BLaER1 (cell line): Measurements from ENCODE around the gene SHISA6.

Experiments used
- H3K27ac ChIP-seq: shearing (Covaris generic); formaldehyde crosslinking; 2 replicates; pipeline ENCODE4 v1.8.1; 2022
- H3K27me3 ChIP-seq: shearing (Covaris generic); formaldehyde crosslinking; 2 replicates; pipeline ENCODE4 v1.8.1; 2022
- H3K36me3 ChIP-seq: shearing (Covaris generic); formaldehyde crosslinking; 2 replicates; pipeline ENCODE4 v1.8.1; 2022
- H3K4me1 ChIP-seq: shearing (Covaris generic); formaldehyde crosslinking; 2 replicates; pipeline ENCODE4 v1.8.1; 2022
- H3K4me2 ChIP-seq: shearing (Covaris generic); formaldehyde crosslinking; 2 replicates; pipeline ENCODE4 v1.8.1; 2022
- H3K4me3 ChIP-seq: shearing (Covaris generic); formaldehyde crosslinking; 2 replicates; pipeline ENCODE4 v1.8.1; 2022
- H3K9ac ChIP-seq: shearing (Covaris generic); formaldehyde crosslinking; 2 replicates; pipeline ENCODE4 v1.8.1; 2022
- H3K9me3 ChIP-seq: shearing (Covaris generic); formaldehyde crosslinking; 2 replicates; pipeline ENCODE4 v1.8.1; 2022
- H4K20me1 ChIP-seq: shearing (Covaris generic); formaldehyde crosslinking; 2 replicates; pipeline ENCODE4 v1.8.1; 2022
- Cebpa-rat ChIP-seq: shearing (Covaris generic); IDR thresholded peaks from 2 replicates; pipeline ENCODE4 v1.8.1; 2022

Gene SHISA6

DNA sequence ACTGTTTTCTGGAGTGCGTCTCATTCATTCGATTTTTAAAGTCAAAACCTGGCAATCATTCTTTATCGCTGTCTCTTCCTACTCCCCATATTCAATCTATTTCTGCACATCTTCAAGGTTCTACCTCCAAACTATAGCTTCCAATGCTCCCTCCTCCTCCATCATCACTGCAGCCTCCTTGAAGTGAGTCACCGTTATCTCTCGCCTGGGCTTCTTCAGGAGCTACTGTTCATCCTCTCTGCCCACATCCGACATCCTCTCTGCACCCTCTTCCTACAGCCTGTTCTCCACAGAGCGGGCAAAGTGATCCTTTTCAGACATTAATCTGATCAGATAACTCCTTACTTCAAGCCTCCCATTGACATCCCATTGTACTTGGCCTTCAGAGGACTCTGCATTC lies 213.1 kb downstream of the SHISA6 start:
- no peak overlapping the region for H3K9ac ChIP-seq
- H3K4me3 ChIP-seq = no peak overlapping the region
- no peaks in the 10 kb centered on the region for H3K4me1 ChIP-seq
- H3K9me3 ChIP-seq = no peaks in the 10 kb centered on the region
- no peak for TF ChIP-seq Cebpa-rat
- H3K36me3 ChIP-seq = no peaks in the 10 kb centered on the region
- no peaks in the 10 kb centered on the region for H3K27me3 ChIP-seq
- H3K27ac ChIP-seq = no peak overlapping the region
- no peak overlapping the region for H3K4me2 ChIP-seq
- H4K20me1 ChIP-seq = no peaks in the 10 kb centered on the region

GRCh38 chr17:11458279-11458678 lies 217.3 kb downstream of the SHISA6 start:
- Histone ChIP-seq H3K36me3 (no peaks in the 10 kb centered on the region), H3K9me3 (no peaks in the 10 kb centered on the region), H4K20me1 (no peaks in the 10 kb centered on the region), H3K4me3 (no peak overlapping the region), H3K4me1 (no peaks in the 10 kb centered on the region), H3K9ac (no peak overlapping the region), H3K4me2 (no peak overlapping the region), H3K27me3 (no peaks in the 10 kb centered on the region), H3K27ac (no peak overlapping the region)
- no peak for TF ChIP-seq Cebpa-rat

GRCh38 chr17:11459861-11460331 lies 218.9 kb downstream of the SHISA6 start:
- no peak for TF ChIP-seq Cebpa-rat
- Histone ChIP-seq H3K4me3 (no peak overlapping the region), H3K27me3 (no peaks in the 10 kb centered on the region), H3K9me3 (no peaks in the 10 kb centered on the region), H3K27ac (no peak overlapping the region), H4K20me1 (no peaks in the 10 kb centered on the region), H3K36me3 (no peaks in the 10 kb centered on the region), H3K4me1 (no peaks in the 10 kb centered on the region), H3K4me2 (no peak overlapping the region), H3K9ac (no peak overlapping the region)

DNA sequence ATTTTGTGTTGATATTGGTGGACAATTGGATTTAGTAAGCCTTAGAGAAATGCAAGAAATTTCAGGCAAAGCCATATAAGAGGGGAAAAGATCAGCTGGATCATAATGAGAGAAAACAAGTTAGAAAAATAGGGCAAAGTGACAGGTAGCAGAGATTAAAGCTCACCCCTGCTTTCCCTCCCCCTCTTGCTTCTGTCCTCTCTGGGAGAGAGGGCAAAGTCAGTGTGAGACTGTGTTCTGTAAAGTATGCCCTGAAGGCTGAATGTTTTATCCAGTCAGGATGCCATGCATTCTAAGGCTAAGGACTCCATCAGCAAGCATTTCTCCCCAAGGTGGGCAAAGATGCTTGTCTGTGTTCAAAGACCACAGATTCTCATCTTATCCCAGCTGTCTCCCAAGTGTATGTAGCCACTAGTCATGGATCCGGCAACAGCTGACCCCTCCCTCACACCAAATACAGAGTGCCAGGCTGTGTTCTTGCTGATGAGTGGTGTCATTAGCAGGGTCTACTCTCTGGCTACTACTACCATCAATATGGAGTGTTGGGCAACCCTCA lies 221.1 kb downstream of the SHISA6 start:
- Histone ChIP-seq H3K36me3 (no peaks in the 10 kb centered on the region), H4K20me1 (no peaks in the 10 kb centered on the region), H3K4me1 (no peaks in the 10 kb centered on the region), H3K27ac (no peak overlapping the region), H3K9me3 (no peaks in the 10 kb centered on the region), H3K27me3 (no peaks in the 10 kb centered on the region), H3K4me3 (no peak overlapping the region), H3K4me2 (no peak overlapping the region), H3K9ac (no peak overlapping the region)
- no peak for TF ChIP-seq Cebpa-rat

DNA sequence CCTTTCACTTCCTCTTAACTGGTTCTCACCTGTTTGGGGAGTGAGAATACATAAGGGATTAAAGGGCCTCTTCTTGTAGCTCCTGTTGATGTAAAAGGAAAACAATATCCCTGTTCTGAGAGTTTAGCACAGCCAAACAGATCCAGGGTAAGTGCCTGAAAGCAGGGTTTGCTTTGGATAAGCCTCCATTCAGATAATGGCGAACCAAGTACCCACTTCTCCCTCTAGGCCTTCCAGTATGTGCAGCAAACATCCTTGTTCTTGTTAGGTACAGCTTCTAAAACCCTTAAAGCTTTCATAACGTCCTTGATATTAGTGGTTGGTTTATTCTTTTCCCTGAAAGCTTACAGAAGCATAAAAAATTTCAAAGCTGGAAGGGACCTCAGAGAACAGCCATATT lies 226.6 kb downstream of the SHISA6 start:
- Histone ChIP-seq H3K27me3 (no peaks in the 10 kb centered on the region), H3K4me1 (no peaks in the 10 kb centered on the region), H3K27ac (no peak overlapping the region), H3K36me3 (no peaks in the 10 kb centered on the region), H4K20me1 (no peaks in the 10 kb centered on the region), H3K4me3 (no peak overlapping the region), H3K4me2 (no peak overlapping the region), H3K9me3 (no peaks in the 10 kb centered on the region), H3K9ac (no peak overlapping the region)
- TF ChIP-seq Cebpa-rat = no peak

DNA sequence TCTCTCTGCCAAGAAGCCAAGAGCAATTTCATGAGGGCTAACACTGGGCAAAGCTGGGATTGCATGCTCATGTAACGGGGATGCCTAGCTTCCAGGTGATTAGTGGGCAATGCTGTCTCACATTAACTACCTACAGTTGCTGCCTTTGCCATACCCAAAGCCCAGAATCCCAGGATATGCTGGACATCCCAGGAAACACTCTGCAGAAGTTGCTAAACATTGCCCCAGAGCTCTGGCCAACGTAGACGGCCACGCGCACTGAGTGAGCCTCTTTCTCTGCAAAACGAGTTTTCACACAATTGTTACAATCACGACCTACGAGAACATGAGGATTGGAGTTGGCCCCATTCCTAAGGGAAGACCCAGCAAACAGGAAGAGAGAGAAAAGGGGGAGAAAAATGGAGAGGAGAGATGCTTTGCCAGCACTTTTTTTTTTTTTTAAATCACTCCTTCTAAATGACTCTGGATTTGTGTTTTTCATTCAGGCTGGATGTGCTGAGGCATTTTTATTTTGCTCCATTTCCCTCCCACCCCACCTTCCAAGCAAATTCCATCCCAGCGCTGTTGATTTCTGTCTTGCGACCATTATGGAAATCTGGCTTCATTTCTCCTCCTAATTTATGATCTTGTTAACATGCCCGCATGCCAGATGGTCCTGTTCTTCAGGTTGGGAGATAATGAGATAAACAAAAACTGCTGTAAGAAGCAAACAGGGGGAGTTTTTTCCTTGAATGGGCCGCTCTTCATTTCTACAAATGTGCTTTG lies 244.5 kb downstream of the SHISA6 start:
- Histone ChIP-seq H3K36me3 (no peaks in the 10 kb centered on the region), H3K9ac (no peak overlapping the region), H3K4me2 (no peak overlapping the region), H3K27ac (no peak overlapping the region), H3K4me3 (no peak overlapping the region), H3K9me3 (no peaks in the 10 kb centered on the region), H3K4me1 (no peaks in the 10 kb centered on the region), H4K20me1 (no peaks in the 10 kb centered on the region), H3K27me3 (no peaks in the 10 kb centered on the region)
- TF ChIP-seq Cebpa-rat = no peak

GRCh38 chr17:11486101-11486867 lies 245.3 kb downstream of the SHISA6 start:
- H3K36me3 ChIP-seq = no peaks in the 10 kb centered on the region
- no peaks in the 10 kb centered on the region for H3K27me3 ChIP-seq
- no peak overlapping the region for H3K27ac ChIP-seq
- no peaks in the 10 kb centered on the region for H3K9me3 ChIP-seq
- no peaks in the 10 kb centered on the region for H4K20me1 ChIP-seq
- H3K9ac ChIP-seq = no peak overlapping the region
- no peaks in the 10 kb centered on the region for H3K4me1 ChIP-seq
- no peak for TF ChIP-seq Cebpa-rat
- no peak overlapping the region for H3K4me2 ChIP-seq
- no peak overlapping the region for H3K4me3 ChIP-seq

- no peaks in the 10 kb centered on the region for H3K36me3 ChIP-seq
- no peaks in the 10 kb centered on the region for H3K27me3 ChIP-seq
- no peaks in the 10 kb centered on the region for H4K20me1 ChIP-seq
- H3K9me3 ChIP-seq = no peaks in the 10 kb centered on the region
- no peak overlapping the region for H3K27ac ChIP-seq
- no peak overlapping the region for H3K9ac ChIP-seq
- H3K4me1 ChIP-seq = no peaks in the 10 kb centered on the region
- TF ChIP-seq Cebpa-rat = no peak
- no peak overlapping the region for H3K4me2 ChIP-seq
- H3K4me3 ChIP-seq = no peak overlapping the region
These were observed 245.9 kb downstream of the SHISA6 start for GRCh38 chr17:11486868-11487310.

GRCh38 chr17:11487469-11487868 lies 246.5 kb downstream of the SHISA6 start:
- no peak overlapping the region for H3K4me2 ChIP-seq
- H3K27ac ChIP-seq = no peak overlapping the region
- no peaks in the 10 kb centered on the region for H3K27me3 ChIP-seq
- H4K20me1 ChIP-seq = no peaks in the 10 kb centered on the region
- H3K4me3 ChIP-seq = no peak overlapping the region
- H3K9ac ChIP-seq = no peak overlapping the region
- no peak for TF ChIP-seq Cebpa-rat
- no peaks in the 10 kb centered on the region for H3K9me3 ChIP-seq
- H3K36me3 ChIP-seq = no peaks in the 10 kb centered on the region
- H3K4me1 ChIP-seq = no peaks in the 10 kb centered on the region

- no peaks in the 10 kb centered on the region for H3K4me1 ChIP-seq
- no peaks in the 10 kb centered on the region for H3K27me3 ChIP-seq
- H3K27ac ChIP-seq = no peak overlapping the region
- no peak for TF ChIP-seq Cebpa-rat
- H3K9ac ChIP-seq = no peak overlapping the region
- H4K20me1 ChIP-seq = no peaks in the 10 kb centered on the region
- no peak overlapping the region for H3K4me3 ChIP-seq
- H3K9me3 ChIP-seq = no peaks in the 10 kb centered on the region
- H3K4me2 ChIP-seq = no peak overlapping the region
- H3K36me3 ChIP-seq = no peaks in the 10 kb centered on the region
These were observed 247.4 kb downstream of the SHISA6 start for GRCh38 chr17:11488407-11488806.
